Tibial nerve (tissue), 4 donors: Measurements from ENCODE around the gene SFT2D3. TPM values are rescaled to one million over a fixed set of nuclear protein-coding genes. Genes with fewer than 3 reads are reported as not detected.

Experiments used
- DNase-seq, 2 donors: peaks; one replicate each; pipeline ENCODE4 v3.0.0-alpha.2; 2019; ENCODE audit warnings: low spot score in 2 of 2
- H3K27ac ChIP-seq, 4 donors: fragments of 200-600 bp; sonication (generic) in 3 of 4; one replicate each; pipeline ENCODE4 v1.5.1; 2017 to 2019; ENCODE audit warnings: mild to moderate bottlenecking in 1 of 4
- H3K27me3 ChIP-seq, 2 donors: fragments of 200-600 bp; sonication (generic) in 1 of 2; one replicate each; pipeline versions ENCODE4 v1.5.1 to v1.6.0; 2017 to 2019
- H3K36me3 ChIP-seq, 3 donors: fragments of 200-600 bp; sonication (generic); one replicate each; pipeline ENCODE4 v1.5.1; 2018 to 2019
- H3K4me1 ChIP-seq, 4 donors: fragments of 200-600 bp; sonication (generic) in 3 of 4; one replicate each; pipeline ENCODE4 v1.5.1; 2017 to 2019
- H3K4me3 ChIP-seq, 4 donors: fragments of 200-600 bp; sonication (generic) in 3 of 4; one replicate each; pipeline ENCODE4 v1.5.1; 2017 to 2019; ENCODE audit warnings: mild to moderate bottlenecking in 1 of 4, moderate library complexity in 1 of 4
- H3K9me3 ChIP-seq, 4 donors: fragments of 200-600 bp; sonication (generic) in 3 of 4; one replicate each; pipeline ENCODE4 v1.5.1; 2017 to 2019
- CTCF ChIP-seq, 5 experiments: fragments of 200-600 bp in 3 of 5; fragments of 450-650 bp in 2 of 5; sonication (generic) in 3 of 5; IDR thresholded peaks; one replicate each; pipeline ENCODE4 v1.5.1; 2016 to 2019; ENCODE audit warnings: antibody characterized with exemption in 5 of 5, mild to moderate bottlenecking in 3 of 5, moderate library complexity in 2 of 5
- EP300 ChIP-seq, 2 donors: sonication (generic); formaldehyde crosslinking; IDR thresholded peaks; one replicate each; pipeline ENCODE4 v1.6.1; 2017; ENCODE audit warnings: antibody characterized with exemption in 2 of 2, mild to moderate bottlenecking in 1 of 2
- POLR2A ChIP-seq, 2 donors: fragments of 450-650 bp; IDR thresholded peaks; one replicate each; pipeline ENCODE4 v1.6.1; 2017; ENCODE audit warnings: antibody characterized with exemption in 2 of 2, mild to moderate bottlenecking in 2 of 2, moderate library complexity in 2 of 2
- WGBS, 2 donors: methylation state at CpG; one replicate each; pipeline ENCODE4 v1.1.5; 2018; 5-methylcytosine and 5-hydroxymethylcytosine counted together
- total RNA-seq, 4 donors: library from RNA; depleted of rRNA; stranded (reverse); fragments of >200 nt; gene quantifications; one replicate each; pipeline ENCODE4 v1.1.0, GENCODE V29; 2016

Gene SFT2D3
- total RNA-seq, 4 donors from 2014 or later = 10.7 to 13.6 (median 12.4) TPM

- TF ChIP-seq CTCF (IDR thresholded peaks at IDR 0.05) (no peak), POLR2A (IDR thresholded peaks at IDR 0.05) (no peak), EP300 (IDR thresholded peaks at IDR 0.05) (no peak)
- no peak for DNase-seq
- Histone ChIP-seq H3K36me3 (peaks cover 0 to 81% (median 3%) of the 10 kb centered on the region in 3 donors), H3K27ac (no peak overlapping the region), H3K4me3 (no peak overlapping the region), H3K27me3 (no peaks in the 10 kb centered on the region), H3K9me3 (no peaks in the 10 kb centered on the region), H3K4me1 (peaks cover 0 to 6% (median 0%) of the 10 kb centered on the region in 4 donors)
- 88 to 92% methylated on average over 2 of the region's 2 CpGs for WGBS, 2 donors
Observed at GRCh38 chr2:127712999-127713398, 11.7 kb downstream of the SFT2D3 start.

- H3K4me3 ChIP-seq = no peak overlapping the region
- peaks cover 0 to under 1% (median 0%) of the 10 kb centered on the region in 4 donors for H3K4me1 ChIP-seq
- H3K36me3 ChIP-seq = peaks cover 0 to 81% (median 0%) of the 10 kb centered on the region in 3 donors
- no peaks in the 10 kb centered on the region for H3K27me3 ChIP-seq
- no peak for DNase-seq
- H3K9me3 ChIP-seq = no peaks in the 10 kb centered on the region
- no peak for TF ChIP-seq CTCF (IDR thresholded peaks at IDR 0.05)
- TF ChIP-seq EP300 (IDR thresholded peaks at IDR 0.05) = no peak
- TF ChIP-seq POLR2A (IDR thresholded peaks at IDR 0.05) = no peak
- 87 to 89% methylated on average over 25 of the region's 25 CpGs for WGBS, 2 donors
- no peak overlapping the region for H3K27ac ChIP-seq
Observed at GRCh38 chr2:127713562-127713961, 12.3 kb downstream of the SFT2D3 start.

- TF ChIP-seq POLR2A (IDR thresholded peaks at IDR 0.05) = no peak
- TF ChIP-seq CTCF (IDR thresholded peaks at IDR 0.05) = no peak
- no peak for TF ChIP-seq EP300 (IDR thresholded peaks at IDR 0.05)
- no peaks in the 10 kb centered on the region for H3K4me1 ChIP-seq
- no peak overlapping the region for H3K27ac ChIP-seq
- 85 to 88% methylated on average over 14 of the region's 14 CpGs for WGBS, 2 donors
- H3K4me3 ChIP-seq = no peak overlapping the region
- no peak for DNase-seq
- H3K27me3 ChIP-seq = no peaks in the 10 kb centered on the region
- H3K36me3 ChIP-seq = peaks cover 0 to 83% (median 14%) of the 10 kb centered on the region in 3 donors
- H3K9me3 ChIP-seq = no peaks in the 10 kb centered on the region
Observed at GRCh38 chr2:127715778-127716449, 14.6 kb downstream of the SFT2D3 start.

GRCh38 chr2:127718271-127718670 lies 17.0 kb downstream of the SFT2D3 start:
- Histone ChIP-seq H3K27me3 (no peaks in the 10 kb centered on the region), H3K27ac (no peak overlapping the region), H3K36me3 (peaks cover 0 to 87% (median 14%) of the 10 kb centered on the region in 3 donors), H3K4me1 (no peaks in the 10 kb centered on the region), H3K9me3 (no peaks in the 10 kb centered on the region), H3K4me3 (no peak overlapping the region)
- WGBS, 2 donors = 89% methylated on average over 4 of the region's 4 CpGs
- no peak for TF ChIP-seq EP300 (IDR thresholded peaks at IDR 0.05)
- TF ChIP-seq CTCF (IDR thresholded peaks at IDR 0.05) = no peak
- TF ChIP-seq POLR2A (IDR thresholded peaks at IDR 0.05) = no peak
- no peak for DNase-seq

- Histone ChIP-seq H3K9me3 (no peaks in the 10 kb centered on the region), H3K27ac (no peak overlapping the region), H3K4me3 (no peak overlapping the region), H3K27me3 (no peaks in the 10 kb centered on the region), H3K4me1 (no peaks in the 10 kb centered on the region), H3K36me3 (peaks cover 0 to 84% (median 14%) of the 10 kb centered on the region in 3 donors)
- no peak for DNase-seq
- TF ChIP-seq EP300 (IDR thresholded peaks at IDR 0.05) = no peak
- TF ChIP-seq CTCF (IDR thresholded peaks at IDR 0.05) = no peak
- no peak for TF ChIP-seq POLR2A (IDR thresholded peaks at IDR 0.05)
- 93 to 97% methylated on average over 11 to 13 of the region's 13 CpGs for WGBS, 2 donors
Observed at GRCh38 chr2:127719301-127720218, 18.3 kb downstream of the SFT2D3 start.
